Stimulated activated CD8-positive, alpha-beta memory T cell treated with anti-CD3 and anti-CD28 coated beads, Interleukin-2, amount 100 ng/mL, for 48 hours (primary cell): ENCODE results near the gene CCDC201.

Experiments used
- DNase-seq, 2 donors: peaks; one replicate each; pipeline ENCODE4 v3.0.0-alpha.2; 2020; ENCODE audit warnings: low read depth in 2 of 2

The CCDC201 gene, protein sequence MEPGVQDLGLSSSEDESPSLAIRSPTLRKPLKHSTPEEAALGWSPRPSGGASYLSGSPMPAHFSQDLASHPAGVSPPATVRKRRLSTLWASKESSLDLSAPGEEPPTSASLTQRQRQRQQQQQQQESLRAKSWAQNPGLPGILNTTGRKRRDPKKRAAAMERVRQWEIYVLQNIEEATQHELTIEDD

GRCh38 chr7:45873035-45873354 is at the start of gene CCDC201:
Gene CCDC201 (minus strand): TSS chr7:45873082. CDS start chr7:45873007, 75 bp downstream.
- DNase-seq = no peak

DNA sequence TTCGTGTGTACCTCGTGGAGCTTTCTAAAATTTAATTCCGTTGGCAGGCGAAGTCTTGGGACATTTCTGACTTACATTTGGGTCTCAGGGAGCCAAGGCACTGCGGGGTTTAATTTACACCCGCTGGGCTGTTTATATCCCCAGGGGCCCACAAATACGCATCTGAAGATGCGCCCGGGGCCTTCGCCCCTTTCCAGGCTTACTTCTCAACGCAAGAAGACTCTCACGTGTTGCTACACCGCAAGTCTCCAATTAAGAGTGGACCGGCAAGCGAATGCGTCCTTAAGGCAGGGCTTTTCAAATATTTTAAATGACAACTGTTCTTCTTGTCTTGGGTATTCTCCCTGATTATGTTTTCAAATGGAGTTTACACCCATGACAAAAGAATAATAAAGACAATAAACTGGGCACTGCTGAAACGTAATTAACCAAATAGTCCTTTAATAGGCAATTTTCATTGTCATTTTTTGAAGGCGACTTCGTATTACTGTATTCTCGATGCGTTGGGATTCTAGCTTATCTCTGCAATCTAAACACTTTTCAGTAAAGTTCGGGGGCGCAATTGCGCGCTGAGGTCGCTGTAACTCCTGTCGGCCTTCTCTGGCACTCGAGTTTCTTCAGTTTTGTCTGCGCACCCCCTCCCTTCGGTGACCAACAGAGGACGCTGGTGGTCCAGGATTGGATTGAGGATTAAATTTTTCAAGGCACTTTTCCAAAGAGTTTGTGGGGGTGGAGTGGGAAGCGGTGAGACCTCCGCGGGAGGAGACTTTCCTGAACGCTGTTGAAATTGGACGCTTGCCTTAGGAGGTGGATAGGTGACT is 49.0 kb upstream of the CCDC201 start:
- DNase-seq = peak in 1 of 2 donors; percentile 11

- DNase-seq = no peak
Observed at GRCh38 chr7:45921381-45921698, 48.5 kb upstream of the CCDC201 start.

DNA sequence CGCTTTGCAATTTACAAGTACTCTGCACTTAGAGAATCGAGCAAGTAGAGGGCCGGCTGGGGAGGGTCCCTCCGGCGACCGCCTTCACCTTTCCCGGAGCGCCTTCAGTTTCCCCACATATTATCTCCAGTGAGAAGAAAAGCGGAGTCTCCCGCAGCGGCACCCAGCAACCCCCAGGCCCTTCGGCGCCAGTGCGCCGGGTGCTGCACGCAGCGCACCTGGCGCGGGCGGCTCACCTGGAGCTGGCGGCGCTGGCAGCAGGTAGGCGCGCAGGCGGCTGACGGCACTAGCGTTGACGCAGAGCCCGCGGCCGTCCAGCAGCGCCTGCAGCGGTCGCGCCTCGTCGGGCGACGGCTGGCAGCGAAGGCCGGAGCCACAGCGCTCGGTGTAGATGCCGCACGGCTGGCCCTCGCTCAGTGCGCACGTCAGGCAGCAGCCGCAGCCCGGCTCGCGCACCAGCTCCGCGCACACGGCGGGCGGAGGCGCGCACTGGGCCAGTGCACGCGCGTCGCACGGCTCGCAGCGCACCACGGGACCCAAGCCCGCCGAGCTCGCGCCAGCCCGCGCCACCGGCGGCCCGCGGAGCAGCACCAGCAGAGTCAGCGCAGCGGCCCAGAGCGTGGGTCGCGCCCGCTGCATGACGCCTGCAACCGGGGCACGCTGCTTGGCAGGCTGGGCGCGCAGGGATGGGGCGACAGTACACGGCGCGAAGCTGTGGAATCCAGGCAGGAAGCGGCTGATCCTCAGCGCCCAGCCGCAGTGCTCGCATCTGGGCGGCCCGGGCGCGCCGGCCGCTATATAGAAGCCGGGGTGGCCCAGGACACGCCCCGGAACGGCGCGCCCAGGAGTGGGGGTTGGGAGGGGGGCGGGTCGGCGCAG is 47.9 kb upstream of the CCDC201 start, which contains the start of gene IGFBP3:
Gene IGFBP3 (minus strand): TSS at position 771 of the 879 bp plus-strand sequence. CDS start 132 bp downstream, at position 639.
- peak in 1 of 2 donors; percentile 8 for DNase-seq

DNA sequence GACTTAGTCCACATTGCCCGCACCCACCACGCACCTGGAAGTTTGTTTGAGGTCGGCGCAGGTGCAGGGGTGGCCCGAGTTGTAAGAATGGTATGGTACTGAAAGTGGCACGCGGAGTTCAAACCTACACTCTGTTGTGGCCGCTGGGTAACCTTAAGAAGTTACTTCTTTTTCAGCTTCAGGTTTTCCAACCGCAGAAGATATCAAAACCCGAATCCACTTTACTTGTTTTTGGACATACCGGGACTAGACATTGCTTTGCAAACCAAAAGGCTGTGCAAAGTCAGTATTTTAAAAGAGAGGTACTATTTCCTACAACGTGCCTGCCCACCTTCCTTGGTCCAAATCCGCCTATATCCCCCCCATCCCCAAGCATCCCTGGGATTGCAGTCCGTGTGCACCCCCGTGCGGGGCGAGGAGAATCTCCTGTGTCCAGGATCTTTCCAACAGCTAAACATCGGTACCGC is 47.1 kb upstream of the CCDC201 start:
- no peak for DNase-seq

DNA sequence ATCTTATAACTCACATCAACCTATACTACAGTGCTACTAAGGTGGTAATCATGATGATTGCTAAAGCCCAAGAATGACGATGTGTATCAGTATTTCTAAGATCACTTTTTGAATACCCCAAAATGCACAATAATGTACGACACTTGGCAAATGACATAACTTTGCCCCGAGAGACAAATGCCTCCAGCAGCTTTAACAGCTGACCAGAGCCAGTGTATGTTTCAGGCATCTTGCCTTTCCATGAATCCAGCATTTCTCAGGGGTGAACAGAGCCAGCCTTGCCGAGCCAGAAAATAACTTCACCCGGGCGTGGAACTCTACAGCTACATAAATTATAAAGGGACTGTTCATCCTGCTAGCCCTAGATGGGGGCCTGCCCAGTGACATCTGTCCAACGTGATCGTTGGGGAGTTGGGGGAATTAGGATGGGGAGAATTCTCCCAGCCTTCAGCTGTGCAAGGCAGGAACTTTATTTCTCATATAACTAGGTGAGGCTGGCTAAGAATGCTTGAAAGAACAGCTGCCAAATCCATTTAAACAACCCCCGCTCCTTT is 46.4 kb upstream of the CCDC201 start:
- DNase-seq = no peak

- DNase-seq = no peak
Observed at GRCh38 chr7:45918556-45918955, 45.7 kb upstream of the CCDC201 start.

- DNase-seq = peak; percentile 72 to 73
Observed at GRCh38 chr7:45917658-45918057, 44.8 kb upstream of the CCDC201 start.

GRCh38 chr7:45917064-45917463 is 44.2 kb upstream of the CCDC201 start:
- DNase-seq = no peak

DNA sequence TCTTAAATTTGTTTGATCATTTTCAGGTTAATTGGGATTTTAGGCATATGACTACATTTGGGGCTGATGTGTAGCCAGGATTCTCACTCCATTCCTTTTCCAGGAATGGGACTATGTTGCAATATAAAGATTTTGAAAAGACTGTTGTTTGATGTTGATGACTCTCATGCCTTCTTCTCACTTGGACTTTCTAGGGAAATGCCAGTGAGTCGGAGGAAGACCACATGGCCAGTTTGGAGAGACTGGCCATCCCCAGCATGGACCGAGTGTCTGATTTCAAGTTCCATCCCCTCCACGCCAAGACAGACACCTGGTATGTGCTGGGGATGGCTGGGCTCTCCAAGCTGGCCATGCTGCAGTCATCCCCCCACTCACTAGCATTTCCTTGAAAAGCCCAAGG is 42.7 kb upstream of the CCDC201 start:
- DNase-seq = no peak

GRCh38 chr7:45914911-45915310 is 42.0 kb upstream of the CCDC201 start:
- DNase-seq = no peak

DNA sequence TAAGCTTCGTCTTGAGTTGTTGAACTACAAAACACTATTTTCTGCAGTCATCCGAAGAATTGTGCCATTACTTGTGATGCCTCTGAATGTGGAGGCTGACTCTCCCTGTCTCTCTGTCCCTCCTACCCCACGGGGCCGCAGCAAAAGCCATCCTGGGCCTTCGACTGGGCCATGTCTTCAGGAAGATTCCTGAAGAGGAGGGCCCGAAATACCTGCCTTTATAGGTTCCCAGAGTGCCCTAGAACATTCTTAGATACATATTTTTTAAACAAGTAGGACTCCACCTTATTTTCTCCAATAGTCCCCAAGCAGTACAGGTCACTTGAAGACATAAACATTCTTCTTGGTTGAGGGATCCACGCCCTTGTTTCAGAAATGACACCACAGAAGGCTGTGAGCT is 40.1 kb upstream of the CCDC201 start:
- no peak for DNase-seq

GRCh38 chr7:45911311-45911710 is 38.4 kb upstream of the CCDC201 start:
- DNase-seq = no peak

- no peak for DNase-seq
Observed at GRCh38 chr7:45910855-45911254, 38.0 kb upstream of the CCDC201 start.

DNA sequence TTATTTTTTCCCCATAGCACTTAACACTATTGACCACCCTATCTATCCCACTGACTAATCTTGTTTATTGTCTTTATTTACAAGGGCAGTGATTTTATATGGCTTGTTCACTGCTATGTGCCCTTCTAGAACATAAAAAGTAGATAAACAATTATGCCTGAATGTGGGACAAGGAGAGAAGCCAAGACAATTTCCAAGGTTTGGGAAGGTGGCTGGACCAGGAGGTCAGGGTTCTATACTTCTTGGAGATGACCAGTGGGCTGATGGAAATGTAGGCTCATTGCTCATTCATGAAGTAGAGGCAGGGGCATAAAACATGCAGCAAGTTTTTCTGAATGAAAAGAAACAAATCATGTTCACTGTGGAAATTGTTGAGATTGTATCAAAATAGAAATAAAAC is 36.7 kb upstream of the CCDC201 start:
- no peak for DNase-seq

GRCh38 chr7:45902820-45903219 is 29.9 kb upstream of the CCDC201 start:
- DNase-seq = no peak

DNA sequence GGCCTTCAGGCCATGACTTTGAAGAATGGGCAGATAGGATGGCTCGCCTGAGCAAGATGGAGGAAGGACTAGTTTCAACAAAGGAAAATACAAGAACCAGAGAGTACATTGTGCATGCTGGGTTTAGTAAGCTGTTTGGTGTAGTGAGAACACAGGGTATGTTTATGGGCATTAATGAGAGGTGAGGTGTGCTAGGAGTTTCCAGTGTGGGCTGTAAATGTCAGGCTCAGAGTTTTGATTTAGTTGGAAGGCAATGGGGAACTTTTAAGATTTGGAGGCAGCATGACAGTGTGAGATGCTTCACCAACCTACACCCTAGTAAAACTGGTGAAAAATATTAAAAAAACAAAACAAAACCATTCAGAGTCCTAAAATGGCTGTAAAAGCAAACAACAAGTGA is 28.7 kb upstream of the CCDC201 start:
- DNase-seq = no peak

DNA sequence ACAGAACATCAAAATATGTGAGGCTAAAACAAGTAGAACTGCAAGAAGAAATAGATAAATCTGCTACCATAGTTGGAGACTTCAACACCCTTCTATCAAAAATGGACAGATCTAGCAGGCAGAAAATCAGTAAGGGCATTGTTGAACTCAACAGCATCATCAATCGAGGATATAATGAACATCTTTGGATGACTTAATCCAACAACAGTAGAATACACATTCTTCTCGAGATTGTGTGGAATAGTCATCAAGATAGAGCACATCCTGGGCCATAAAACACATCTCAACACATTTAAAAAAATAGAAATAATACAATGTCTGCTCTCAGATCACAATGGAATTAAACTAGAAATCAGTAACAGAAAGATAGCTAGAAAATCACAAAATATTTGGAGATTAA is 25.3 kb upstream of the CCDC201 start:
- DNase-seq = no peak

GRCh38 chr7:45897042-45897690 is 24.3 kb upstream of the CCDC201 start:
- DNase-seq = no peak

DNA sequence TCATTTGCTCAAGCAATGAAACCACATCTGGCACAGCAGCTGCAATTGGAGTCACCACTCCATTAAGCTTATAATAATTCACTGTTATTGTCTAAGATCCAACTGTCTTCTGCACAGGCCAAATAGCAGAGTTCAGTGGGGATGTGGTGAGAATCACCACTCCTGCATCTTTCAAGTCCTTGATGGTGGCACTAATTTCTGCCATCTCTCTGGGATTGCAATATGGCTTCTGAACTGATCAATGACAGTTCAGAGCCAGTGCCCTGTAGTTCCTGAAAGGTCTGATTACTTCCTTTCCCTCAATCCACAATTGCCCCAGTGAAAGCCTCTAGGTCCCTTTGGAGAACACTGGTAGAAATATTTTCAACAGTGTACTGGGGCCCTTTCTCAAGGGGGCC is 21.8 kb upstream of the CCDC201 start:
- DNase-seq = no peak

- DNase-seq = no peak
Observed at GRCh38 chr7:45893996-45894664, 21.2 kb upstream of the CCDC201 start.
